NCI-H345 (cell line): ENCODE data around the gene COPE.

Source experiments
- DNase-seq: peaks from one replicate; lab custom pipeline; 2025; lab: John Stamatoyannopoulos, UW

The COPE gene

GRCh38 chr19:18895038-18895823 lies 24.0 kb downstream of the COPE start:
- DNase-seq = no peak

GRCh38 chr19:18894254-18895037 lies 24.7 kb downstream of the COPE start:
- peak; percentile 35 for DNase-seq

GRCh38 chr19:18893587-18894253 lies 25.5 kb downstream of the COPE start:
- no peak for DNase-seq

- DNase-seq = no peak
Observed at GRCh38 chr19:18889949-18890745, 29.0 kb downstream of the COPE start.

GRCh38 chr19:18886972-18887371 lies 32.2 kb downstream of the COPE start:
- no peak for DNase-seq

- DNase-seq = no peak
Observed at GRCh38 chr19:18883526-18884304, 35.5 kb downstream of the COPE start.

- DNase-seq = no peak
Observed at GRCh38 chr19:18881491-18881890, 37.7 kb downstream of the COPE start.

- DNase-seq = no peak
Observed at GRCh38 chr19:18879579-18880373, 39.4 kb downstream of the COPE start.

- no peak for DNase-seq
Observed at GRCh38 chr19:18878858-18879578, 40.2 kb downstream of the COPE start.

- DNase-seq = no peak
Observed at GRCh38 chr19:18878058-18878797, 41.0 kb downstream of the COPE start.

GRCh38 chr19:18876865-18877264 lies 42.3 kb downstream of the COPE start:
- no peak for DNase-seq

GRCh38 chr19:18875726-18876125 lies 43.5 kb downstream of the COPE start:
- no peak for DNase-seq

- no peak for DNase-seq
Observed at GRCh38 chr19:18871543-18871942, 47.6 kb downstream of the COPE start.

GRCh38 chr19:18870531-18871172 lies 48.5 kb downstream of the COPE start:
- no peak for DNase-seq

GRCh38 chr19:18869781-18870530 lies 49.2 kb downstream of the COPE start:
- DNase-seq = no peak

GRCh38 chr19:18869023-18869618 lies 50.1 kb downstream of the COPE start:
- no peak for DNase-seq

- no peak for DNase-seq
Observed at GRCh38 chr19:18868380-18869022, 50.7 kb downstream of the COPE start.
